ENCODE data around the gene NCAPG2.

The NCAPG2 gene

DNA sequence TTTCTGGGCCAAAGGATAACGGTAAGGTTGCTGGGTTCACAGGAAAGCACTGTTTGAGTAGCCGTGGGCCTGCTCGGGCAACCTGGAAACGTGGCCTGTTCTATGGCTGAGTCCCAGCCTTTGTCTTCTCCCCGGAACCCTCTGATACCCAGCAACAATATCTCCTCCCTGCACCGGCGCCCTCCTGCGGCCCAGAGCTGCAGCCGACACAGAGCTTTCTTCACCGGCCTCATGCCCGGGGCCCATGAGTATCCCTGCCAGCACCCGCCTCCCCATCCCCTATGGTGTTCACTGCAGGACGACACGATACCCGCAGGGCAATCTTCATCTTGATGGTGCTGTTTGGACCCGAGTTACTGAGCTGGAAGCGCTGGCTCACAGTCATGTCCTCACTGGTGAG is 38.6 kb upstream of the NCAPG2 start:
- Histone ChIP-seq H3K4me3 (replicated peaks; ENCODE audit: low read depth, low read length) (no peak overlapping the region), H3K27me3 (replicated peaks; ENCODE audit: control insufficient read depth, insufficient read depth, low read length) (no peaks in the 10 kb centered on the region), H3K36me3 (ENCODE audit: control insufficient read depth, insufficient read depth, low read length) (peaks cover 9% of the 10 kb centered on the region)
- TF ChIP-seq, protein P1, sequence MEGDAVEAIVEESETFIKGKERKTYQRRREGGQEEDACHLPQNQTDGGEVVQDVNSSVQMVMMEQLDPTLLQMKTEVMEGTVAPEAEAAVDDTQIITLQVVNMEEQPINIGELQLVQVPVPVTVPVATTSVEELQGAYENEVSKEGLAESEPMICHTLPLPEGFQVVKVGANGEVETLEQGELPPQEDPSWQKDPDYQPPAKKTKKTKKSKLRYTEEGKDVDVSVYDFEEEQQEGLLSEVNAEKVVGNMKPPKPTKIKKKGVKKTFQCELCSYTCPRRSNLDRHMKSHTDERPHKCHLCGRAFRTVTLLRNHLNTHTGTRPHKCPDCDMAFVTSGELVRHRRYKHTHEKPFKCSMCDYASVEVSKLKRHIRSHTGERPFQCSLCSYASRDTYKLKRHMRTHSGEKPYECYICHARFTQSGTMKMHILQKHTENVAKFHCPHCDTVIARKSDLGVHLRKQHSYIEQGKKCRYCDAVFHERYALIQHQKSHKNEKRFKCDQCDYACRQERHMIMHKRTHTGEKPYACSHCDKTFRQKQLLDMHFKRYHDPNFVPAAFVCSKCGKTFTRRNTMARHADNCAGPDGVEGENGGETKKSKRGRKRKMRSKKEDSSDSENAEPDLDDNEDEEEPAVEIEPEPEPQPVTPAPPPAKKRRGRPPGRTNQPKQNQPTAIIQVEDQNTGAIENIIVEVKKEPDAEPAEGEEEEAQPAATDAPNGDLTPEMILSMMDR (IDR thresholded peaks at IDR 0.05; ENCODE audit: insufficient read depth, low read length, poor library complexity, severe bottlenecking): no peak
- no peak for DNase-seq (ENCODE audit: extremely low read depth, insufficient read length)

DNA sequence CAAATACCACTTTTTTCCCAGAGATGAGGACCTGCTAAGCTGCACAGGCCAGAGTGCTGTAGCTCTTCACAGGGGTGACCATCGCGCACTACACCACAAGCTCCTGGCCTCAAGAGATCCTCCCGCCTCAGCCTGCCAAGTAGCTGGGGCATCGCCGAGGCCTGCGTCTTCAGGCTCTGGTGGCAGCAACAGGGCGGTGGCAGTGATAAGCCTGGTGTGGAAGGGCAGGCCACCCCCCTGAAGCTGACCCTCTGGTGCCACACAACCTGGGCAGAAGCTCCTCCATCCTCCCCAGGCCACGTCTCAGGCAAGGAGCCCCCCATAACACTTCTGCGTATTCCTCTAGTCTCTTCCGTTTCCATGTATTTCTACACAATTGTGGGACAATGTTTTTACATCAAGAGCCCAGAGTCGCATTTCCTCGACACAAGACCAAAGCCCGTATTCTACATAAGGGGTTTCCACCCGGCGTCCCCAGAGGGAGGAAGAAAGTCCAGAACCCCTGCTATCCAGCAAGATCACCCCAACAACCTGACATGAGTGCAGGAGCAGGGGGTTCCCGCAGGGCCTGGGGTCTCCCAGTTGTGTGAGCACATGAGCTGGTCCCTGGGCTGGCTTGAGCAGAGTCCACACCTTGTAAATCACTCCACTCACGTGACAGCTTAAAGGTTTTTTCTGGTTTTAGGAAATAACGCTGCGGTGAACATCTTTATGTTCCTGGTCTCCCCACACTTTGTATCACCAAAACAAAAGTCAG is 37.6 kb upstream of the NCAPG2 start:
- DNase-seq (ENCODE audit: extremely low read depth, insufficient read length): no peak
- TF ChIP-seq, protein P1 (IDR thresholded peaks at IDR 0.05; ENCODE audit: insufficient read depth, low read length, poor library complexity, severe bottlenecking): no peak
- Histone ChIP-seq H3K4me3 (replicated peaks; ENCODE audit: low read depth, low read length) (no peak overlapping the region), H3K27me3 (replicated peaks; ENCODE audit: control insufficient read depth, insufficient read depth, low read length) (no peaks in the 10 kb centered on the region), H3K36me3 (ENCODE audit: control insufficient read depth, insufficient read depth, low read length) (peaks cover 10% of the 10 kb centered on the region)

DNA sequence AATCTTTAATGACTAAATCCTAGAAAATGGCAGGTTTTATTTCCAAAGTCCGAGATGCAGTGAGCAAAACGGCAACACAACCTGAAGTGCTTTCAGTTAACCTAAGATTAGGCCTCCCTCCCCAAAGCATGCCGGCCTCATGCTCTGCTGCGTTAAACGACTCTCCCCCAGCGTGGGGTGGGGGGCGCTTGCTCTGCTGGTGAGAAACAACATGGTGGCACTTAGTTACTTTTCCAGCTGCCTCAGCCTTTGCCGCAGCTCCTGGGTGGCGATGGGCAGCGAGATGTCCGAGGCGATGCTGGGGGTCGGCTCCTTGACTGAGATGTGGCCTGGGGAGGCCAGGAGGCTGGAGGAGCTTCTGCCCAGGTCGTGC is 36.7 kb upstream of the NCAPG2 start:
- TF ChIP-seq, protein P1 (IDR thresholded peaks at IDR 0.05; ENCODE audit: insufficient read depth, low read length, poor library complexity, severe bottlenecking): no peak
- peaks cover 11% of the 10 kb centered on the region for H3K36me3 ChIP-seq (ENCODE audit: control insufficient read depth, insufficient read depth, low read length)
- no peak for DNase-seq (ENCODE audit: extremely low read depth, insufficient read length)
- no peak overlapping the region for H3K4me3 ChIP-seq (replicated peaks; ENCODE audit: low read depth, low read length)
- no peaks in the 10 kb centered on the region for H3K27me3 ChIP-seq (replicated peaks; ENCODE audit: control insufficient read depth, insufficient read depth, low read length)

DNA sequence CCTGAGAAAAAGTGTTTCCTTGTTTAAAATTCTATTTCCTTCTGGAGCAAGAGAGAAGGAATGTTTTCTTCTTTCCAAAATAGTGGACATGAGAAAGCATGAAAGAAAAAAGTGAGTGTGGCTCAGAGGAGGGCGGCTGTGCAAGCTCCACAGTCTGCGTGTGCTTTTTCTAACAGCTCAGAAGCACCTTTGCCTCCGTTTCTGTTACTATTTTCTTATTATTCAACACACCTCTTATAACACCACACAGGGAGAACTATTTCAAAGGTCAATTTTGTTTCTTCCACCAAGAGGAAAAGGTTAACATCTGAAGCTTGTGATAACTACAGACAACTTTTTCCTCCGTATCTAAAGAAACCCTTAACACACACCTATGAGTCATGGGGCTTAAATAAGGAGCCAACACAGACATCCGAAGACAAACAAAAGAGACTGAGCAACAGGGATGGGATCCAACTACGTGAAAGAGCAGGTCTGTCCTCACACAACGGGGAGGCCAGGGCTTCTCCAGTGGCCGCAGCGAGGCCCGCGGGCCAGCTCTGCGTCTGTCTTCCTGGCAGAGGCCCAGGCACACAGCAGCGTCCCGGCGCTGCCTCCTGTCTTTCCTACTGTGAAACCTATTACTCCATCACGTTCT is 36.2 kb upstream of the NCAPG2 start:
- H3K27me3 ChIP-seq (replicated peaks; ENCODE audit: control insufficient read depth, insufficient read depth, low read length): no peaks in the 10 kb centered on the region
- H3K36me3 ChIP-seq (ENCODE audit: control insufficient read depth, insufficient read depth, low read length): peaks cover 10% of the 10 kb centered on the region
- H3K4me3 ChIP-seq (replicated peaks; ENCODE audit: low read depth, low read length): no peak overlapping the region
- no peak for DNase-seq (ENCODE audit: extremely low read depth, insufficient read length)
- TF ChIP-seq, protein P1 (IDR thresholded peaks at IDR 0.05; ENCODE audit: insufficient read depth, low read length, poor library complexity, severe bottlenecking): no peak

DNA sequence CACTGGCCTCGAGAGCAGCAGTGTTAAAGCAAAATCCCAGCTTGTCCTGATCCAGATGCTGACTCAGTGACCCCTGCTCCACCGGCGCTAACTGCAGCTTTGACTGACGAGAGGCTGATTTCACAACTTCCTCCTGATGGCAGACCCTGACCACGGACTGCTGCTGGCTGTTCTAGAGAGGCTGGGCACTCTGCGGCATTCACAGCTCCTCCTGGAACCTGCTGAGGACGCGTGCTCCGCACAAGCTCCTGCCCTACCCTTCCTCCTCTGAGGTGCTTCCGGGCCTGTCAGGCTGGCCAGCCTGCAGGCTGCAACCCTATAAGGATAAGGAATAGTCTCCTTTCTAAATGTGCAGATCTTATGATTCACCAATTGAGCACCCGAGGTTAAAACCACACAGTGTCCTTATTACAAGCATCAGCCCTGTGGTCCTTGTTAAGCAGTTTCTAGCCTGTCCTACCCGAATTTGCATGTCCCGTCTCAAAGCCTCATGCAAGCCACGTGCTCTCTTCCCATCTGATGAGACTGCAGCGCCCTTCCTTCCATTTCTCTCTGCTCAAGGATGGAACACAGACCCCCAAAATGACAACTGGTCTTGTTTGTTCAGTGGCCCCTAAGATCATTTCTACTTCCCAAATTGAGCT is 35.5 kb upstream of the NCAPG2 start:
- no peaks in the 10 kb centered on the region for H3K27me3 ChIP-seq (replicated peaks; ENCODE audit: control insufficient read depth, insufficient read depth, low read length)
- no peak for DNase-seq (ENCODE audit: extremely low read depth, insufficient read length)
- no peak overlapping the region for H3K4me3 ChIP-seq (replicated peaks; ENCODE audit: low read depth, low read length)
- TF ChIP-seq, protein P1 (IDR thresholded peaks at IDR 0.05; ENCODE audit: insufficient read depth, low read length, poor library complexity, severe bottlenecking): no peak
- H3K36me3 ChIP-seq (ENCODE audit: control insufficient read depth, insufficient read depth, low read length): peaks cover 10% of the 10 kb centered on the region
